Loucy (cell line): ENCODE measurements around the gene PRUNE2.
"Not testable (repeated sequence)": the region's sequence is repeated elsewhere in the genome, so short reads cannot be mapped to it uniquely, and the experiment has no call there.

Experiments
- H2AFZ ChIP-seq: fragments of 200-600 bp; sonication (generic); 2 replicates; pipeline ENCODE4 v1.6.0; 2016; ENCODE audit warnings: antibody characterized with exemption, mild to moderate bottlenecking, low read length, moderate library complexity
- H3F3A ChIP-seq: fragments of 200-600 bp; 2 replicates; pipeline ENCODE4 v1.6.0; 2016; ENCODE audit warnings: antibody characterized with exemption, low read depth, mild to moderate bottlenecking
- H3K27me3 ChIP-seq: fragments of 200-600 bp; sonication (generic); 2 replicates; pipeline ENCODE4 v1.6.1; 2014; ENCODE audit warnings: low read length, mild to moderate bottlenecking; ENCODE audit not compliant: insufficient read depth, poor library complexity, severe bottlenecking
- H3K36me3 ChIP-seq: fragments of 200-600 bp; sonication (generic); 2 replicates; pipeline ENCODE4 v1.6.1; 2016; ENCODE audit warnings: low read length; ENCODE audit not compliant: insufficient read depth
- H3K4me1 ChIP-seq: fragments of 200-600 bp; sonication (generic); 2 replicates; pipeline ENCODE4 v1.5.1; 2014; ENCODE audit warnings: low read length, mild to moderate bottlenecking; ENCODE audit not compliant: insufficient read depth, poor library complexity, severe bottlenecking
- H3K4me2 ChIP-seq: fragments of 200-600 bp; sonication (generic); 2 replicates; pipeline ENCODE4 v1.6.0; 2014; ENCODE audit warnings: antibody characterized with exemption, low read length, low read depth, mild to moderate bottlenecking; ENCODE audit not compliant: poor library complexity, severe bottlenecking
- H3K4me3 ChIP-seq: fragments of 200-600 bp; sonication (generic); 2 replicates; pipeline ENCODE4 v1.5.1; 2014; ENCODE audit warnings: low read length, mild to moderate bottlenecking, mixed read lengths; ENCODE audit not compliant: poor library complexity, severe bottlenecking
- H3K79me2 ChIP-seq: fragments of 200-600 bp; sonication (generic); 2 replicates; pipeline ENCODE4 v1.6.1; 2014; ENCODE audit warnings: low read length; ENCODE audit not compliant: insufficient read depth
- H3K9ac ChIP-seq: fragments of 200-600 bp; sonication (generic); 2 replicates; pipeline ENCODE4 v1.6.0; 2014; ENCODE audit warnings: mild to moderate bottlenecking, low read depth, low read length, moderate library complexity; ENCODE audit not compliant: poor library complexity, severe bottlenecking
- H3K9me2 ChIP-seq: fragments of 200-600 bp; sonication (generic); replicated peaks from 2 replicates; pipeline ENCODE4 v1.6.1; 2016; ENCODE audit warnings: low read depth, low read length, mixed read lengths
- H3K9me3 ChIP-seq: fragments of 200-600 bp; sonication (generic); 2 replicates; pipeline ENCODE4 v1.6.1; 2014; ENCODE audit warnings: mild to moderate bottlenecking, antibody characterized with exemption, low read length, low read depth; ENCODE audit not compliant: insufficient read depth
- H4K20me1 ChIP-seq: fragments of 200-600 bp; sonication (generic); 2 replicates; pipeline ENCODE4 v1.6.0; 2014; ENCODE audit warnings: antibody characterized with exemption, low read length, mild to moderate bottlenecking; ENCODE audit not compliant: insufficient read depth, poor library complexity, severe bottlenecking
- EZH2phosphoT487 ChIP-seq: fragments of 200-600 bp; IDR thresholded peaks from 2 replicates; pipeline ENCODE4 v1.6.1; 2018; ENCODE audit warnings: antibody characterized with exemption, mild to moderate bottlenecking, moderate library complexity, borderline replicate concordance
- TF ChIP-seq, protein P1 (sequence below): fragments of 200-600 bp; sonication (generic); conservative IDR thresholded peaks from 2 replicates; pipeline ENCODE4 v1.5.1; 2014; ENCODE audit warnings: mild to moderate bottlenecking, antibody characterized with exemption, low read length

PRUNE2 gene, protein sequence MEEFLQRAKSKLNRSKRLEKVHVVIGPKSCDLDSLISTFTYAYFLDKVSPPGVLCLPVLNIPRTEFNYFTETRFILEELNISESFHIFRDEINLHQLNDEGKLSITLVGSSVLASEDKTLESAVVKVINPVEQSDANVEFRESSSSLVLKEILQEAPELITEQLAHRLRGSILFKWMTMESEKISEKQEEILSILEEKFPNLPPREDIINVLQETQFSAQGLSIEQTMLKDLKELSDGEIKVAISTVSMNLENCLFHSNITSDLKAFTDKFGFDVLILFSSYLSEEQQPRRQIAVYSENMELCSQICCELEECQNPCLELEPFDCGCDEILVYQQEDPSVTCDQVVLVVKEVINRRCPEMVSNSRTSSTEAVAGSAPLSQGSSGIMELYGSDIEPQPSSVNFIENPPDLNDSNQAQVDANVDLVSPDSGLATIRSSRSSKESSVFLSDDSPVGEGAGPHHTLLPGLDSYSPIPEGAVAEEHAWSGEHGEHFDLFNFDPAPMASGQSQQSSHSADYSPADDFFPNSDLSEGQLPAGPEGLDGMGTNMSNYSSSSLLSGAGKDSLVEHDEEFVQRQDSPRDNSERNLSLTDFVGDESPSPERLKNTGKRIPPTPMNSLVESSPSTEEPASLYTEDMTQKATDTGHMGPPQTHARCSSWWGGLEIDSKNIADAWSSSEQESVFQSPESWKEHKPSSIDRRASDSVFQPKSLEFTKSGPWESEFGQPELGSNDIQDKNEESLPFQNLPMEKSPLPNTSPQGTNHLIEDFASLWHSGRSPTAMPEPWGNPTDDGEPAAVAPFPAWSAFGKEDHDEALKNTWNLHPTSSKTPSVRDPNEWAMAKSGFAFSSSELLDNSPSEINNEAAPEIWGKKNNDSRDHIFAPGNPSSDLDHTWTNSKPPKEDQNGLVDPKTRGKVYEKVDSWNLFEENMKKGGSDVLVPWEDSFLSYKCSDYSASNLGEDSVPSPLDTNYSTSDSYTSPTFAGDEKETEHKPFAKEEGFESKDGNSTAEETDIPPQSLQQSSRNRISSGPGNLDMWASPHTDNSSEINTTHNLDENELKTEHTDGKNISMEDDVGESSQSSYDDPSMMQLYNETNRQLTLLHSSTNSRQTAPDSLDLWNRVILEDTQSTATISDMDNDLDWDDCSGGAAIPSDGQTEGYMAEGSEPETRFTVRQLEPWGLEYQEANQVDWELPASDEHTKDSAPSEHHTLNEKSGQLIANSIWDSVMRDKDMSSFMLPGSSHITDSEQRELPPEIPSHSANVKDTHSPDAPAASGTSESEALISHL (N-terminal part only)

DNA sequence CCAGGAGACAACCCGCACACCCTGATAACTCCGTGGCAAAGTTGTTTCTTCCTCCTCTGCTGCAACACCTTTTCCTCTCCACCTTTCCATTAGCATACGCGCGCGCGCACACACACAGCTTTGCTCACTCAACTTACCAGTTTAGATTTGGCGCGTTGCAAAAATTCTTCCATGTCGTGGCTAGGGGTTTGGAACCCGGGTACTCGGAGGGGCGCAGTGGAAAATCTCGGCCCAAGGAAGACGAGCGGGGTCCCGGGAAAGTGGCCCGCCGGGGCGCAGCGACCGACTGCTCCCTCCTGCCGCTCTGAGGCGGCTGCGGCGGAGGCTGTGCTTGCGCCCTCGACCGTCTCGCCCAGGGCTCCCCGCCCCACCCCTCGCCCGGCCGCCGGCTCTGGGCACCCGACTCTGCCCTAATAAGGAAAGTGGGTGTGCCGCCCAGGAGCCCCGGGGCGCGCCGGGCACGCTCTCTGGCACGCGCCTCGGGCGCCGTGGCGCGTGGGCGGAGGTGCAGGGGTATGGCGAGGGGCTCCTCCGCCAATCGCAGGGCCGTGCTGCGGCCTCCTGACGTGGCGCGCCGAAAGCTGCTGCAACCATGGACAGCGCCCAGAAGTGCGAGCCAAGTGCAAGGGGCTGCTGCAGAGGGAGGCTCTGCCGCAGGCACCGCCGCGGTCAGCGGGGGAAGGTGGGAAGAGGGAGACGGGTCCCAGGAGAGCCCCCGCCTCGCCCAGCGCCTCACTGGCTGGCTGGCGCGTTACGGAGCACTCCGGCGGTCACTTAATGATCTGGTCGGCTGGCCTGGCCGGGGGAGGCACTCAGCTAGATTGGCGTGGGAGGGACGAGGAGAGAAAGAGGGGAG lies at the start of gene PRUNE2:
TSS of gene PRUNE2 (minus strand) at position 324 of the 856 bp plus-strand sequence. CDS start at position 173, 151 bp downstream.
- no peaks in the 10 kb centered on the region for H3K9me2 ChIP-seq
- no peak within 1 kb of the TSS for H3K4me3 ChIP-seq
- H3K4me2 ChIP-seq: no peak within 1 kb of the TSS
- no peak for TF ChIP-seq EZH2phosphoT487
- TF ChIP-seq, protein P1, sequence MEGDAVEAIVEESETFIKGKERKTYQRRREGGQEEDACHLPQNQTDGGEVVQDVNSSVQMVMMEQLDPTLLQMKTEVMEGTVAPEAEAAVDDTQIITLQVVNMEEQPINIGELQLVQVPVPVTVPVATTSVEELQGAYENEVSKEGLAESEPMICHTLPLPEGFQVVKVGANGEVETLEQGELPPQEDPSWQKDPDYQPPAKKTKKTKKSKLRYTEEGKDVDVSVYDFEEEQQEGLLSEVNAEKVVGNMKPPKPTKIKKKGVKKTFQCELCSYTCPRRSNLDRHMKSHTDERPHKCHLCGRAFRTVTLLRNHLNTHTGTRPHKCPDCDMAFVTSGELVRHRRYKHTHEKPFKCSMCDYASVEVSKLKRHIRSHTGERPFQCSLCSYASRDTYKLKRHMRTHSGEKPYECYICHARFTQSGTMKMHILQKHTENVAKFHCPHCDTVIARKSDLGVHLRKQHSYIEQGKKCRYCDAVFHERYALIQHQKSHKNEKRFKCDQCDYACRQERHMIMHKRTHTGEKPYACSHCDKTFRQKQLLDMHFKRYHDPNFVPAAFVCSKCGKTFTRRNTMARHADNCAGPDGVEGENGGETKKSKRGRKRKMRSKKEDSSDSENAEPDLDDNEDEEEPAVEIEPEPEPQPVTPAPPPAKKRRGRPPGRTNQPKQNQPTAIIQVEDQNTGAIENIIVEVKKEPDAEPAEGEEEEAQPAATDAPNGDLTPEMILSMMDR: no peak
- no peaks in the 10 kb centered on the region for H3F3A ChIP-seq
- H4K20me1 ChIP-seq: no peaks in the 10 kb centered on the region
- H3K27me3 ChIP-seq: no peaks in the 10 kb centered on the region
- no peaks in the 10 kb centered on the region for H3K4me1 ChIP-seq
- H3K9ac ChIP-seq: no peak within 1 kb of the TSS
- no peaks in the 10 kb centered on the region for H3K9me3 ChIP-seq
- no peaks in the 10 kb centered on the region for H3K79me2 ChIP-seq
- H2AFZ ChIP-seq: no peak within 1 kb of the TSS
- H3K36me3 ChIP-seq: no peaks in the 10 kb centered on the region

DNA sequence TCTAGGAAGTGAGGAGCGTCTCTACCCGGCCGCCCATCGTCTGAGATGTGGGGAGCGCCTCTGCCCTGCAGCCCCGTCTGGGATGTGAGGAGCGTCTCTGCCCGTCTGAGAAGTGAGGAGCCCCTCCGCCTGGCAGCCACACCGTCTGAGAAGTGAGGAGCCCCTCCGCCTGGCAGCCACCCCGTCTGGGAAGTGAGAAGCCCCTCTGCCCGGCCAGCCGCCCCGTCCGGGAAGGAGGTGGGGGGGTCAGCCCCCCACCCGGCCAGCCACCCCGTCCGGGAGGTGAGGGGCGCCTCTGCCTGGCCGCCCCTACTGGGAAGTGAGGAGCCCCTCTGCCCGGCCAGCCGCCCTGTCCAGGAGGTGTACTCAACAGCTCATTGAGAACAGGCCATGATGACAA lies 49.5 kb upstream of the PRUNE2 start:
- H3K9ac ChIP-seq, H3K27me3 ChIP-seq, H3K4me1 ChIP-seq, H3F3A ChIP-seq, H3K9me2 ChIP-seq, H3K4me3 ChIP-seq, H3K79me2 ChIP-seq, H4K20me1 ChIP-seq, H3K9me3 ChIP-seq, H3K4me2 ChIP-seq, H2AFZ ChIP-seq, H3K36me3 ChIP-seq: not testable (repeated sequence)

DNA sequence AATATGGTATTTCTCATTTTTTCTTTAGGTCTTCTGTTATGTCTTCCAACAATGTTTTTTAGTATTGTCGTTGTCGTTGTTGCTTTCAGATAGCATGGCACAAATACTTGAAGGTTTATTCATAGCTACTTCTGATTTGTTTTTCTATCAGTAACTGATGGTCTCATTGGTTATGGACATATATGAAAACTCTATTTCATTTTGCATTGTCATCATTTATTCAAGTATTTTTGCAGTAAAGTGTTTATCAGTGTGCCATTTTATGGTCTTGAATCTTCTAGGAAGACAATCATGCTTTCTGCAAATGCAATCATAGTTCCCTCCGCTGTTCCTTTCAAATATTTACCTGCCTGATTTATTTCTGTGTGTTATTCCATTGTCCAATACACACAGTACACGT lies 44.0 kb upstream of the PRUNE2 start:
- Histone ChIP-seq H3K4me2 (no peak overlapping the region), H3K9ac (no peak overlapping the region), H3K4me3 (no peak overlapping the region), H4K20me1 (no peaks in the 10 kb centered on the region), H3K9me2 (no peaks in the 10 kb centered on the region), H3K27me3 (no peaks in the 10 kb centered on the region), H3F3A (no peaks in the 10 kb centered on the region), H3K4me1 (no peaks in the 10 kb centered on the region), H3K79me2 (no peaks in the 10 kb centered on the region), H2AFZ (no peak overlapping the region), H3K9me3 (no peaks in the 10 kb centered on the region), H3K36me3 (no peaks in the 10 kb centered on the region)
- TF ChIP-seq EZH2phosphoT487: no peak
- TF ChIP-seq, protein P1: no peak
